Neutrophil (primary cell): ENCODE measurements around the gene IFIT1.

Experiments used
- H3K27ac ChIP-seq: fragments of 200-600 bp; sonication (generic); 2 replicates; pipeline ENCODE4 v1.5.1; 2016; ENCODE audit warnings: mild to moderate bottlenecking, moderate library complexity
- H3K27me3 ChIP-seq: fragments of 200-600 bp; sonication (generic); 2 replicates; pipeline ENCODE4 v1.6.0; 2016; ENCODE audit warnings: mild to moderate bottlenecking
- H3K36me3 ChIP-seq: fragments of 200-600 bp; sonication (generic); 2 replicates; pipeline ENCODE4 v1.5.1; 2017
- H3K4me1 ChIP-seq, 2 experiments: fragments of 200-600 bp in 1 of 2; sonication (generic) in 1 of 2; 1 replicate in 1 of 2; 2 replicates in 1 of 2; pipeline versions ENCODE4 v1.5.1 to v1.6.1; 2013 to 2016; ENCODE audit warnings: low read depth in 1 of 2, low read length in 1 of 2, mild to moderate bottlenecking in 1 of 2, moderate library complexity in 1 of 2; ENCODE audit not compliant: control insufficient read depth in 1 of 2, insufficient read depth in 1 of 2
- H3K4me3 ChIP-seq, 2 experiments: fragments of 200-600 bp in 1 of 2; sonication (generic) in 1 of 2; 1 replicate in 1 of 2; 2 replicates in 1 of 2; pipeline ENCODE4 v1.5.1; 2013 to 2016; ENCODE audit warnings: low read depth in 1 of 2, low read length in 1 of 2, mild to moderate bottlenecking in 1 of 2, moderate library complexity in 1 of 2
- H3K9me3 ChIP-seq: fragments of 200-600 bp; sonication (generic); 2 replicates; pipeline ENCODE4 v1.5.1; 2016
- CTCF ChIP-seq: fragments of 200-600 bp; sonication (generic); IDR thresholded peaks from 2 replicates; pipeline ENCODE4 v1.5.1; 2016; ENCODE audit warnings: antibody characterized with exemption

The IFIT1 gene

GRCh38 chr10:89416465-89416864, 24.0 kb downstream of the IFIT1 start:
- H3K4me1 ChIP-seq, result peaks cover 23 to 25% of the 10 kb centered on the region in 2 experiments
- peak overlapping the region; percentile 96 to 97 for H3K4me3 ChIP-seq
- H3K27me3 ChIP-seq, result peaks cover 16% of the 10 kb centered on the region
- no peak for TF ChIP-seq CTCF
- peaks cover 17% of the 10 kb centered on the region for H3K36me3 ChIP-seq
- no peak overlapping the region for H3K27ac ChIP-seq
- H3K9me3 ChIP-seq, result no peaks in the 10 kb centered on the region

GRCh38 chr10:89419548-89419947, 27.1 kb downstream of the IFIT1 start:
- H3K36me3 ChIP-seq, result peaks cover 17% of the 10 kb centered on the region
- H3K9me3 ChIP-seq, result no peaks in the 10 kb centered on the region
- peaks cover 14 to 16% of the 10 kb centered on the region in 2 experiments for H3K4me1 ChIP-seq
- peaks cover 19% of the 10 kb centered on the region for H3K27me3 ChIP-seq
- no peak overlapping the region for H3K27ac ChIP-seq
- TF ChIP-seq CTCF, result no peak
- no peak overlapping the region for H3K4me3 ChIP-seq

- Histone ChIP-seq H3K36me3 (peaks cover 17% of the 10 kb centered on the region), H3K4me1 (peaks cover 4 to 6% of the 10 kb centered on the region in 2 experiments), H3K27ac (peak overlapping the region; percentile 40), H3K4me3 (no peak overlapping the region), H3K9me3 (no peaks in the 10 kb centered on the region), H3K27me3 (peaks cover 10% of the 10 kb centered on the region)
- TF ChIP-seq CTCF, result no peak
Measured at GRCh38 chr10:89421018-89421476, 28.6 kb downstream of the IFIT1 start.

- Histone ChIP-seq H3K27me3 (peaks cover 3% of the 10 kb centered on the region), H3K4me1 (no peaks in the 10 kb centered on the region), H3K27ac (no peak overlapping the region), H3K4me3 (no peak overlapping the region), H3K9me3 (no peaks in the 10 kb centered on the region), H3K36me3 (peaks cover 4% of the 10 kb centered on the region)
- no peak for TF ChIP-seq CTCF
Measured at GRCh38 chr10:89425000-89425399, 32.6 kb downstream of the IFIT1 start.

GRCh38 chr10:89426230-89426868, 33.9 kb downstream of the IFIT1 start:
- Histone ChIP-seq H3K36me3 (no peaks in the 10 kb centered on the region), H3K4me3 (no peak overlapping the region), H3K4me1 (no peaks in the 10 kb centered on the region), H3K9me3 (no peaks in the 10 kb centered on the region), H3K27ac (no peak overlapping the region), H3K27me3 (peaks cover 3% of the 10 kb centered on the region)
- peak; percentile 44 for TF ChIP-seq CTCF
